ENCODE measurements around the gene PSMG1. TPM values are rescaled to one million over a fixed set of nuclear protein-coding genes. Genes with fewer than 3 reads are reported as not detected.

PSMG1 gene
- total RNA-seq, 2 donors from 2014 or later, result 62.1 to 85.2 TPM

DNA sequence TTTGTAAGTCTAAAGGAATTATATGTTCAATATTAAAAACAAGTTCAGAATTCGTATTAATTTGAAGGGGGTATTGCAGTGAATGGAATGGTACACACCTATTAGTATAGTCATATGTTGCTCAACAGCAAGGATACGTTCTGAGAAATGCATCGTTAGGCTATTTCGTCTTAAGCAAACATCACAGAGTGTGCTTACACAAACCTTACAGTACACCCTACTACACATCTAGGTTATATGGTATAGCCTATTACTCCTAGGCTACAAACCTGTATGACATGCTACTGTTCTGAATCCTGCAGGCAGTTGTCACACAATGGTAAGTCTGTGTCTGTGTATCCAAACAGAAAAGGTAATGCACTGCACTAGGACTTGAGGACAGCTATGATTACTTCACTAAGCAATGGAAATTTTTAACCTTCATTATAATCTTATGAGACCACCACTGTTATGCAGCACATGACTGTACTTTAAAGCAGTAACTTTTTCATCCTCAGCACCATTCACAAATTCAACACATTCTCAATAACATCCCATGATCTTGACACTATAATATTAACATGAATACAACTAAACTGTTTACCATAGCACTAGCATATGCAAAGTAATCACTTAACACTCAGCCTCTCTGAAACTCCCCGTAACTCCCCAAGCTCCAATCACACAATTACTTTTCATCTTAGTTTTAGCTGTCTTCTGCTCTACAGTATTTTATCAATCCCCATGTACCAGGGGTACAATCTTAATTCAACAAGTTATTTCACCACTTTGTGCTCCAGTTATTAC, 14.4 kb upstream of the PSMG1 start:
- ATAC-seq (no peak), DNase-seq (ENCODE audit: low spot score in 2 of 2) (no peak)
- H3K9me3 Mint-ChIP-seq, result no peaks in the 10 kb centered on the region
- H3K36me3 Mint-ChIP-seq, result peaks cover 18 to 37% of the 10 kb centered on the region in 2 donors
- no peak overlapping the region for H3K27ac Mint-ChIP-seq

GRCh38 chr21:39196838-39197237, 13.6 kb upstream of the PSMG1 start:
- H3K36me3 Mint-ChIP-seq, result peaks cover 18 to 37% of the 10 kb centered on the region in 2 donors
- no peak for ATAC-seq
- no peak for DNase-seq (ENCODE audit: low spot score in 2 of 2)
- H3K9me3 Mint-ChIP-seq, result no peaks in the 10 kb centered on the region
- peak overlapping the region; percentile 22 to 76 for H3K27ac Mint-ChIP-seq

DNA sequence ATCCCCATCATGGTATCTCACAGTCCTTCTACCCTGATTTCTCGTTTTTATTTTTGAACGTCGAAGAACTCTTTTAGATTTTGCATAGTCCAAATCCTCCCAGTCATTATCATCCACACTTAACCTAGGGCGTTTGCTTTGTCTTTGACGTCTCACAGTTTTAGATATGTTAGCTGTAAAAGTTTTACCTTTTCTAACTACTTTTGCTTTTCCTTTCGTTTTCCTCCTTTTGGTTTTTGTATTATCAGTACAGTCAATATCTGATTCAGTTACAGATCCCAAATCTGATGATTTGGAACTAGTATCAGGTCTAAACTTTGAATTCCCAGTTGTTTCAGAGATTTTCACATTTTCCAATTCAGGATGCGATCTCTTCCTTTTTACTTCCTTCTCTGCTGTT, 13.1 kb upstream of the PSMG1 start:
- no peak for DNase-seq (ENCODE audit: low spot score in 2 of 2)
- Mint-ChIP-seq H3K27ac (peak overlapping the region; percentile 22 to 76), H3K9me3 (no peaks in the 10 kb centered on the region), H3K36me3 (peaks cover 17 to 37% of the 10 kb centered on the region in 2 donors)
- ATAC-seq, result no peak

- Mint-ChIP-seq H3K9me3 (no peaks in the 10 kb centered on the region), H3K27ac (no peak overlapping the region), H3K36me3 (peaks cover 12 to 27% of the 10 kb centered on the region in 2 donors)
- ATAC-seq (no peak), DNase-seq (ENCODE audit: low spot score in 2 of 2) (no peak)
These were observed 10.1 kb upstream of the PSMG1 start for GRCh38 chr21:39193380-39193779.

- peak; percentile 83 to 90 for ATAC-seq
- H3K27ac Mint-ChIP-seq, result peak overlapping the region in 1 of 2 donors; percentile 84
- H3K36me3 Mint-ChIP-seq, result peaks cover 0 to 5% of the 10 kb centered on the region in 2 donors
- no peak for DNase-seq (ENCODE audit: low spot score in 2 of 2)
- H3K9me3 Mint-ChIP-seq, result no peaks in the 10 kb centered on the region
These were observed 6.8 kb upstream of the PSMG1 start for GRCh38 chr21:39189857-39190604.

- Mint-ChIP-seq H3K36me3 (no peaks in the 10 kb centered on the region), H3K27ac (no peak overlapping the region), H3K9me3 (no peaks in the 10 kb centered on the region)
- no peak for DNase-seq (ENCODE audit: low spot score in 2 of 2)
- ATAC-seq, result peak in 1 of 2 donors; percentile 10
These were observed 5.4 kb upstream of the PSMG1 start for GRCh38 chr21:39188521-39189139.

DNA sequence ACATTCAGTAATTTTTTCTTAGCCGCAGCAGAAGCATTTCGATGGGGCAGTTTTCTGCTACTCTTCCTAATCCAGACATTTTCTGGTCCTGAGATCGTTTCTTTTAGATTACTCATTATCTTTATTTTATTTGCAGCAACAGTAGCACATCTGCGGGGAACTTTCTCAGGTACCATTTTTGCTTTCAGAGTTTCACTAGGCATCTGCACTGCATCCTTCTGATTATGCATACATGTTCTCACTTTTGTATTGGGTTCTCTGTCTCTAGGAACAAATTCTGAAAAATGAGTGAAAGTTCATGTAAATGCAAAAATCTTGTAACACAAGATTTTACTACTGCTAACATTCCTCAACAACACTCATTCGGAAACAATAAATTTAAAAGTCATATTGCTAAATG, 3.9 kb upstream of the PSMG1 start:
- Mint-ChIP-seq H3K9me3 (no peaks in the 10 kb centered on the region), H3K27ac (no peak overlapping the region), H3K36me3 (peaks cover 13% of the 10 kb centered on the region in 2 donors)
- no peak for ATAC-seq
- no peak for DNase-seq (ENCODE audit: low spot score in 2 of 2)

DNA sequence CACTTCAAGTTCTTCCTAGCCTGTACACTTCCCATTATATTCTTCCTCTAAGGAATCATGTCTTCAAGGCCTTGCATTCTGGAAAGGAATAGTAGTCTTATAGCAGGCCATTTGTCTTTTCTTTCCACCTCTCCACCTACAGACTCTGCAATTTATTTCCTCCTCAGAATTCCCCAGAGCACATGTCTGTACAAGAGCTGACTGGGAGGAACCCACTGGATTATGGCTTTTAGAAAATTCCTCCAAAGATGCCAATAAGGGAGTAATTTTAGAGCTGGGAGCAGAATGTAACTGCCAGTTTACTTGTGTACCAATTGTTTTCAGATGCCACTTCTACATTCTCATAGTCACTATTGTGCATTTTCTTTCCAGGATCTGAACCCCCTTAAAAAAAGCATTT, 3.4 kb upstream of the PSMG1 start:
- no peak for ATAC-seq
- H3K36me3 Mint-ChIP-seq, result peaks cover 14 to 15% of the 10 kb centered on the region in 2 donors
- DNase-seq (ENCODE audit: low spot score in 2 of 2), result no peak
- H3K9me3 Mint-ChIP-seq, result no peaks in the 10 kb centered on the region
- H3K27ac Mint-ChIP-seq, result no peak overlapping the region

DNA sequence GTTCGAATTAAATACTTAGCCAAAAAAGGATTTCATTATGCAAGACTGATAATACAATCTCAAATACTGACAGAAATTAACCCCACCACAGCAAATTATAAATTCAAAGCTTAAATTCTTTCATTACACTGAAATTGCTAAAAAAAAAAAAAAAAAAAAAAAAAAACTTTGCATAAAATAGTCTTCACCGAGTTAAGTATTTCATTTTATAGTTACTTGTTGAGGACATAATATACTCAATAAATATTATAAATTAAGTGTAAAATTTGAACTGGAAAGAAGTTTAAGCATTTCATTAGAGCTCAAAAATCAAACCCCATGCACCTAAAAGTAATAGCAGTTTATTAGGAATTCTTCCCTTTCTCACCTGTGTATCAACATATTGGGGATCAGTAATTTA, 1.9 kb upstream of the PSMG1 start:
- H3K27ac Mint-ChIP-seq, result no peak overlapping the region
- peaks cover 14 to 23% of the 10 kb centered on the region in 2 donors for H3K36me3 Mint-ChIP-seq
- ATAC-seq, result no peak
- DNase-seq (ENCODE audit: low spot score in 2 of 2), result no peak
- no peaks in the 10 kb centered on the region for H3K9me3 Mint-ChIP-seq

GRCh38 chr21:39184050-39184980, 1.1 kb upstream of the PSMG1 start:
- no peak for ATAC-seq
- no peak for DNase-seq (ENCODE audit: low spot score in 2 of 2)
- H3K9me3 Mint-ChIP-seq, result no peaks in the 10 kb centered on the region
- peaks cover 14 to 32% of the 10 kb centered on the region in 2 donors for H3K36me3 Mint-ChIP-seq
- H3K27ac Mint-ChIP-seq, result peak overlapping the region; percentile 95 to 99

DNA sequence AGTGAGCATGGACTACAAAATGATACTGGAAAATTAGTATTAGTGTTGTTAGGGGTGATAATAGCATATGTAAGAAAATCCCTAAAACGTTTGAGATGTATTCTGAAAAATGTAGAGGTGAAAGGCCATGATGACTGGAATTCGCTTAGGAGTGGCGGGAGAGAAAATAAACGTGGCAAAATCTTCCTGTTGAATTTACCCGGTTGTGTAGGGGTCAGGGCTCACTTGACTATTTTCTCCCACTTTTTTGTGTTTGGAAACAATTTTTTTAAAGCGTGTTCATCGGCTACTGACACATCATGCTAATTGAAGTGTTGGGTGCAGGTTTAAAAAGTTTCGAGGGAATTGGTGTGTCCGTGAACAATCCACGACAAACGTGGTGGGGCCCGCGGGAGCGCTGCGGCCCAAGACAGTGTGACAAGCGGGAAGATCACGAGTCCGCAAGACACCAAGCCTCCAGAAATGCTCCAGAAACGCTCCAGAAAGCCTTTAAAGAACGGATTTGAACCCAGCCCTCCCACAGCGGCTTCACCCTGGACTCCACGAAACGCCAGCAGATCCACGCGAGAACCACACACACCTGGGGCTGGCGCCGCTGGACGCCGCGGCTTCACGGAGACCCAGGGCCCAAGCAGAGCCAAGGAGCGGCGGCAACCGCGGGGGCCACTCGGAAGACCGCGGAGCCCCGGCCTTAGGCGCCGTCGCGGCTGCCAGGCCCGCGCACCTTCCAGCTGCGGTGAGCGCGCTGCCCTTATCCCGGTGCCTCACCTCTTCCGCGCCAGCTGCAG, 573 bp downstream of the PSMG1 start:
- Mint-ChIP-seq H3K9me3 (no peaks in the 10 kb centered on the region), H3K36me3 (peaks cover 14 to 37% of the 10 kb centered on the region in 2 donors), H3K27ac (peak overlapping the region; percentile 95 to 99)
- ATAC-seq (peak; percentile 1 to 54), DNase-seq (ENCODE audit: low spot score in 2 of 2) (no peak)

DNA sequence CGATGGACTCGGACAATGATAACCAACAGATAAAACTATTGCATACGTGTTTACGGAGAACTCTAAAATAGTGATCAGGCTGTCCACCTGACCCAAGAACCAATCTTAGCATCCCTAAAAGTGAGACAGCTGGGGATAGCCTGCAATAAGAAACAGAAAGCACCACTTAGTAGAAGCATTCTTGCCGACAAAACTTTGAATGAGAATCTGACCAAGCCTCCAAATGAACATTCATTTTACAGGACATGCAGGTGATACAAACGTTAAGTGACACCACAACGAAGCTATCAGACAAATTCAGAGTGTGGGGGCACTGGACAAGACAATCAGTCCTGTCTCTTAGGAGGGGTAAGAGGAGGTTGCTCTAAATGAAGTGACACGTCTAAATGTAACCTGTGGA, 1.2 kb downstream of the PSMG1 start:
- Mint-ChIP-seq H3K36me3 (peaks cover 14 to 37% of the 10 kb centered on the region in 2 donors), H3K9me3 (no peaks in the 10 kb centered on the region), H3K27ac (peak overlapping the region; percentile 95 to 99)
- DNase-seq (ENCODE audit: low spot score in 2 of 2), result no peak
- no peak for ATAC-seq

GRCh38 chr21:39181205-39181818, 1.9 kb downstream of the PSMG1 start:
- H3K9me3 Mint-ChIP-seq, result no peaks in the 10 kb centered on the region
- DNase-seq (ENCODE audit: low spot score in 2 of 2) (no peak), ATAC-seq (no peak)
- H3K36me3 Mint-ChIP-seq, result peaks cover 14 to 37% of the 10 kb centered on the region in 2 donors
- no peak overlapping the region for H3K27ac Mint-ChIP-seq

DNA sequence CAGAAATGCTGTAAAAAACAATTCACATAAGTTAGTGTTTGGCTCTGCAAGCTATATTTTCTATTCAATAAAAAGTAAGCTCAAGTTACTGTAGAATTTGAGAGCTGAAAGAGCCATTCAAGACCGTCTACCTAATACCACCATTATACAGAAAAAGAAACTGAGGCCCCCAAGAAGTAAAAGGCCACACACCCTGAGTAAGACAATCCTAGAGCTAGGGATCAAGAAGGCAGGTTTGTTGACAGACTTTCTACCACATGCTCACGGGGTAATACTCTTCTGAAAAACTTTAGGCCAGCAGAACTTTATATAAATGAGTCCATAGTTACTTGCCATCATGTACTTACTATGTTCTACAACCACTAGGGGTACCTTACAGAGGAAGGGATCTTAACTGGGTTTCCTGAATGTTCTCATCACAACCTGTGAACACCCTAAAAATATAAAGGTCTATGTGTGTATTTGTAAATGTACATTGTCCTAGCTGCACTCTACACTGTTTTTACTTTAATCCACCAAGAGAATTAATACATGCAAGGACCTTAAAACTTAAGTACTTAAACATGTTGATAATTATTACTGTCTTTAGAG, 2.7 kb downstream of the PSMG1 start:
- H3K9me3 Mint-ChIP-seq, result no peaks in the 10 kb centered on the region
- peaks cover 20 to 44% of the 10 kb centered on the region in 2 donors for H3K36me3 Mint-ChIP-seq
- H3K27ac Mint-ChIP-seq, result no peak overlapping the region
- ATAC-seq, result no peak
- DNase-seq (ENCODE audit: low spot score in 2 of 2), result no peak

GRCh38 chr21:39178421-39178820, 4.8 kb downstream of the PSMG1 start:
- Mint-ChIP-seq H3K9me3 (no peaks in the 10 kb centered on the region), H3K36me3 (peaks cover 20 to 48% of the 10 kb centered on the region in 2 donors), H3K27ac (no peak overlapping the region)
- no peak for DNase-seq (ENCODE audit: low spot score in 2 of 2)
- no peak for ATAC-seq

Measured in activated naive CD4-positive, alpha-beta T cell treated with anti-CD3 and anti-CD28 coated beads, Interleukin-2, amount 50 U/mL, for 72 hours (primary cell).